GM23338 (cell line): ENCODE data around the gene CANT1. TPM values are rescaled to one million over a fixed set of nuclear protein-coding genes. Genes with fewer than 3 reads are reported as not detected.

Source experiments
- ATAC-seq: fragments of 200-7000 bp; cut with Tn5 transposase; 3 replicates; pipeline ENCODE4 v1.9.1; 2020
- DNase-seq: peaks from one replicate; pipeline ENCODE4 v3.0.0-alpha.2; 2015; ENCODE audit warnings: low spot score
- H2AFZ ChIP-seq: fragments of 200-600 bp; sonication (generic); 2 replicates; pipeline ENCODE4 v1.8.0; 2016; ENCODE audit warnings: antibody characterized with exemption, mild to moderate bottlenecking, moderate library complexity
- H3F3A ChIP-seq: fragments of 200-600 bp; sonication (generic); replicated peaks from 2 replicates; pipeline ENCODE4 v1.8.0; 2017; ENCODE audit warnings: antibody characterized with exemption, mixed run types, low read depth
- H3K27ac ChIP-seq: fragments of 200-600 bp; sonication (generic); 2 replicates; pipeline ENCODE4 v1.6.1; 2016; ENCODE audit warnings: low read depth
- H3K27me3 ChIP-seq: fragments of 200-600 bp; sonication (generic); 2 replicates; pipeline ENCODE4 v1.8.0; 2016; ENCODE audit warnings: mild to moderate bottlenecking, mixed run types, moderate library complexity; ENCODE audit not compliant: insufficient read depth
- H3K36me3 ChIP-seq: fragments of 200-600 bp; sonication (generic); 2 replicates; pipeline ENCODE4 v1.8.0; 2016; ENCODE audit warnings: mild to moderate bottlenecking; ENCODE audit not compliant: insufficient read depth
- H3K4me1 ChIP-seq: fragments of 200-600 bp; sonication (generic); 2 replicates; pipeline ENCODE4 v1.8.0; 2016; ENCODE audit warnings: mild to moderate bottlenecking, moderate library complexity; ENCODE audit not compliant: insufficient read depth
- H3K4me2 ChIP-seq: fragments of 200-600 bp; sonication (generic); 2 replicates; pipeline ENCODE4 v1.7.1; 2017; ENCODE audit warnings: mixed run types
- H3K4me3 ChIP-seq: fragments of 200-600 bp; sonication (generic); 2 replicates; pipeline ENCODE4 v1.6.1; 2016; ENCODE audit warnings: mixed run types
- H3K79me2 ChIP-seq: fragments of 200-600 bp; sonication (generic); replicated peaks from 2 replicates; pipeline ENCODE4 v1.8.0; 2017; ENCODE audit warnings: mild to moderate bottlenecking; ENCODE audit not compliant: insufficient read depth
- H3K9me2 ChIP-seq: fragments of 200-600 bp; sonication (generic); 2 replicates; pipeline ENCODE4 v1.8.0; 2017; ENCODE audit not compliant: insufficient read depth
- H4K20me1 ChIP-seq: fragments of 200-600 bp; sonication (generic); replicated peaks from 2 replicates; pipeline ENCODE4 v1.8.0; 2017; ENCODE audit warnings: mild to moderate bottlenecking; ENCODE audit not compliant: insufficient read depth
- H3K27ac Mint-ChIP-seq: 2 replicates; pipeline ENCODE4 v1.8.0; 2020; ENCODE audit warnings: inconsistent platforms, mild to moderate bottlenecking, moderate library complexity, mixed read lengths
- H3K27me3 Mint-ChIP-seq: 3 replicates; pipeline ENCODE4 v1.8.0; 2022; ENCODE audit warnings: low read depth, mild to moderate bottlenecking, moderate library complexity, mixed read lengths, inconsistent platforms; ENCODE audit not compliant: insufficient read depth, poor library complexity
- H3K36me3 Mint-ChIP-seq: 3 replicates; pipeline ENCODE4 v1.8.0; 2021; ENCODE audit warnings: low read depth, mild to moderate bottlenecking, inconsistent platforms, moderate library complexity, mixed read lengths
- H3K4me1 Mint-ChIP-seq: 3 replicates; pipeline ENCODE4 v1.8.0; 2020; ENCODE audit warnings: mild to moderate bottlenecking, inconsistent platforms, mixed read lengths
- H3K4me3 Mint-ChIP-seq: 3 replicates; pipeline ENCODE4 v1.8.0; 2021; ENCODE audit warnings: moderate library complexity, mild to moderate bottlenecking, inconsistent platforms, mixed read lengths
- H3K9me3 Mint-ChIP-seq: 3 replicates; pipeline ENCODE4 v1.8.0; 2020; ENCODE audit warnings: moderate library complexity, mild to moderate bottlenecking, inconsistent platforms, mixed read lengths
- CREB1 ChIP-seq: fragments of 250-450 bp; sonication (Bioruptor Pico); IDR thresholded peaks from 2 replicates; pipeline ENCODE4 v1.5.0; 2020; ENCODE audit warnings: low read depth, mild to moderate bottlenecking, moderate library complexity
- EZH2 ChIP-seq: fragments of 200-600 bp; sonication (generic); IDR thresholded peaks from one replicate; pipeline ENCODE4 v1.8.0; 2017; ENCODE audit warnings: antibody characterized with exemption, mild to moderate bottlenecking, low read depth; ENCODE audit not compliant: unreplicated experiment
- EZH2phosphoT487 ChIP-seq: fragments of 200-600 bp; sonication (generic); IDR thresholded peaks from one replicate; pipeline ENCODE4 v1.8.1; 2018; ENCODE audit warnings: antibody characterized with exemption; ENCODE audit not compliant: unreplicated experiment
- JUNB ChIP-seq: IDR thresholded peaks from one replicate; pipeline ENCODE4 v1.6.1; 2016; ENCODE audit warnings: antibody characterized with exemption; ENCODE audit not compliant: unreplicated experiment
- STAT1 ChIP-seq: IDR thresholded peaks from one replicate; pipeline ENCODE4 v1.6.1; 2016; ENCODE audit warnings: antibody characterized with exemption; ENCODE audit not compliant: unreplicated experiment
- ZNF114 ChIP-seq: fragments of 250-450 bp; sonication (Bioruptor Pico); IDR thresholded peaks from 2 replicates; pipeline ENCODE4 v1.5.0; 2020; ENCODE audit warnings: mild to moderate bottlenecking, moderate library complexity
- ZNF331 ChIP-seq: fragments of 250-450 bp; sonication (Bioruptor Pico); IDR thresholded peaks from 2 replicates; pipeline ENCODE4 v1.5.0; 2020; ENCODE audit warnings: low read depth, mild to moderate bottlenecking, moderate library complexity
- polyA plus RNA-seq: library from polyadenylated mRNA; unstranded; fragments of >200 nt; fragmentation: Nextera tagmentation; extraction: Ambion mirVana; gene quantifications from 2 replicates; pipeline ENCODE4 v1.2.1, GENCODE V29; 2016
- total RNA-seq: library from RNA; depleted of rRNA; stranded (reverse); fragments of >200 nt; shearing (Covaris generic); gene quantifications from 2 replicates; pipeline ENCODE4 v1.2.3, GENCODE V29; 2014
- TF ChIP-seq, protein P1 (sequence below): IDR thresholded peaks from 2 replicates; pipeline ENCODE4 v1.6.1; 2016; ENCODE audit warnings: antibody characterized with exemption
- TF ChIP-seq, protein P2 (sequence below): fragments of 250-450 bp; sonication (Bioruptor Pico); IDR thresholded peaks from 2 replicates; pipeline ENCODE4 v1.5.0; 2020; ENCODE audit warnings: mild to moderate bottlenecking, moderate library complexity
- TF ChIP-seq, protein P3 (sequence below), 2 experiments: fragments of 200-600 bp in 1 of 2; sonication (generic) in 1 of 2; conservative IDR thresholded peaks; 2 replicates each; pipeline versions ENCODE4 v1.5.1 to v1.6.1; 2016 to 2017; ENCODE audit warnings: antibody characterized with exemption in 2 of 2, low read depth in 2 of 2, mild to moderate bottlenecking in 2 of 2, moderate library complexity in 1 of 2
- TF ChIP-seq, protein P4 (sequence below): IDR thresholded peaks from one replicate; pipeline ENCODE4 v1.6.1; 2018; ENCODE audit warnings: antibody characterized with exemption; ENCODE audit not compliant: unreplicated experiment

CANT1 gene
- total and polyA plus RNA-seq, 2 experiments from 2014 or later, result 5.9 to 38.8 TPM

DNA sequence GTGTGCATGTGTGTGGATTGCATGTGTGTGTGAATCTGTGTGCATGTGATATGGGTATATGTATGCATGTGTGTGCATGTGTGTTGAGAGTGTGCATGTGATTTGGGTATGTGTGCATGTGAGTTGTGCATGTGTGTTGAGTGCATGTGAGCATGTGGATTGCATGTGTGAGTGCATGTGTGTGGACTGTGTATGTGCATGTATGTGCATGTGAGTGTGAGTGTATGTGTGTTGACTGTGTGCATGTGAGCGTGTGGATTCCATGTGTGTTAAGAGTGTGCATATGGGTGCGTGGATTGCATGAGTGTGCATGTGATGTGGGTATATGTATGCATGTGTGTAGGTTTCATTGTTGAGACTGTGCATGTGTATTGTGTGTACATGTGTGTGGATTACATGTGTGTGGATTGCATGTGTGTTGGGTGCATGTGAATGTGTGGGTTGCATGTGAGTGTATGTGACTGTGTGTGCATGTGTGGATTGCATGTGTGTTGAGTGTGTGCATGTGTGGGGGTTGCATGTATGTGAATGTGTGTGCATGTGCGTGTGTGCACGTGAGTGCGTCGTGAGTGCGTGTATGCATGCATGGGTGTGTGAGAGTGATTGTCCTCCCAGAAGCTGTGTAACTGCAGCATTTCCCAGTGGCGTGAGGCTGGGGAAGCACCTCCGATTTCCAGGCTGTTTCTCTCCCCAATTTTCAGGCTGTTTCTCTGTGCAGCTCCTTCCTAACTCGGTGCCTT, 33.8 kb upstream of the CANT1 start:
- Histone ChIP-seq H3K27ac (no peak overlapping the region), H3K36me3 (no peaks in the 10 kb centered on the region), H2AFZ (no peak overlapping the region), H3K4me2 (no peak overlapping the region), H3K4me3 (no peak overlapping the region), H3K9me2 (no peaks in the 10 kb centered on the region), H3K27me3 (no peaks in the 10 kb centered on the region), H3K4me1 (no peaks in the 10 kb centered on the region), H3K79me2 (no peaks in the 10 kb centered on the region), H4K20me1 (no peaks in the 10 kb centered on the region), H3F3A (peaks cover 9% of the 10 kb centered on the region)
- ATAC-seq (no peak), DNase-seq (no peak)
- no peak overlapping the region for H3K4me3 Mint-ChIP-seq
- peaks cover 12% of the 10 kb centered on the region for H3K27me3 Mint-ChIP-seq
- no peaks in the 10 kb centered on the region; the same call in 2 of the 3 replicates for H3K36me3 Mint-ChIP-seq
- no peak overlapping the region for H3K27ac Mint-ChIP-seq
- no peaks in the 10 kb centered on the region; the same call in 2 of the 3 replicates for H3K4me1 Mint-ChIP-seq
- TF ChIP-seq, protein P1, sequence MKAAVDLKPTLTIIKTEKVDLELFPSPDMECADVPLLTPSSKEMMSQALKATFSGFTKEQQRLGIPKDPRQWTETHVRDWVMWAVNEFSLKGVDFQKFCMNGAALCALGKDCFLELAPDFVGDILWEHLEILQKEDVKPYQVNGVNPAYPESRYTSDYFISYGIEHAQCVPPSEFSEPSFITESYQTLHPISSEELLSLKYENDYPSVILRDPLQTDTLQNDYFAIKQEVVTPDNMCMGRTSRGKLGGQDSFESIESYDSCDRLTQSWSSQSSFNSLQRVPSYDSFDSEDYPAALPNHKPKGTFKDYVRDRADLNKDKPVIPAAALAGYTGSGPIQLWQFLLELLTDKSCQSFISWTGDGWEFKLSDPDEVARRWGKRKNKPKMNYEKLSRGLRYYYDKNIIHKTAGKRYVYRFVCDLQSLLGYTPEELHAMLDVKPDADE, result no peak
- TF ChIP-seq, protein P2, sequence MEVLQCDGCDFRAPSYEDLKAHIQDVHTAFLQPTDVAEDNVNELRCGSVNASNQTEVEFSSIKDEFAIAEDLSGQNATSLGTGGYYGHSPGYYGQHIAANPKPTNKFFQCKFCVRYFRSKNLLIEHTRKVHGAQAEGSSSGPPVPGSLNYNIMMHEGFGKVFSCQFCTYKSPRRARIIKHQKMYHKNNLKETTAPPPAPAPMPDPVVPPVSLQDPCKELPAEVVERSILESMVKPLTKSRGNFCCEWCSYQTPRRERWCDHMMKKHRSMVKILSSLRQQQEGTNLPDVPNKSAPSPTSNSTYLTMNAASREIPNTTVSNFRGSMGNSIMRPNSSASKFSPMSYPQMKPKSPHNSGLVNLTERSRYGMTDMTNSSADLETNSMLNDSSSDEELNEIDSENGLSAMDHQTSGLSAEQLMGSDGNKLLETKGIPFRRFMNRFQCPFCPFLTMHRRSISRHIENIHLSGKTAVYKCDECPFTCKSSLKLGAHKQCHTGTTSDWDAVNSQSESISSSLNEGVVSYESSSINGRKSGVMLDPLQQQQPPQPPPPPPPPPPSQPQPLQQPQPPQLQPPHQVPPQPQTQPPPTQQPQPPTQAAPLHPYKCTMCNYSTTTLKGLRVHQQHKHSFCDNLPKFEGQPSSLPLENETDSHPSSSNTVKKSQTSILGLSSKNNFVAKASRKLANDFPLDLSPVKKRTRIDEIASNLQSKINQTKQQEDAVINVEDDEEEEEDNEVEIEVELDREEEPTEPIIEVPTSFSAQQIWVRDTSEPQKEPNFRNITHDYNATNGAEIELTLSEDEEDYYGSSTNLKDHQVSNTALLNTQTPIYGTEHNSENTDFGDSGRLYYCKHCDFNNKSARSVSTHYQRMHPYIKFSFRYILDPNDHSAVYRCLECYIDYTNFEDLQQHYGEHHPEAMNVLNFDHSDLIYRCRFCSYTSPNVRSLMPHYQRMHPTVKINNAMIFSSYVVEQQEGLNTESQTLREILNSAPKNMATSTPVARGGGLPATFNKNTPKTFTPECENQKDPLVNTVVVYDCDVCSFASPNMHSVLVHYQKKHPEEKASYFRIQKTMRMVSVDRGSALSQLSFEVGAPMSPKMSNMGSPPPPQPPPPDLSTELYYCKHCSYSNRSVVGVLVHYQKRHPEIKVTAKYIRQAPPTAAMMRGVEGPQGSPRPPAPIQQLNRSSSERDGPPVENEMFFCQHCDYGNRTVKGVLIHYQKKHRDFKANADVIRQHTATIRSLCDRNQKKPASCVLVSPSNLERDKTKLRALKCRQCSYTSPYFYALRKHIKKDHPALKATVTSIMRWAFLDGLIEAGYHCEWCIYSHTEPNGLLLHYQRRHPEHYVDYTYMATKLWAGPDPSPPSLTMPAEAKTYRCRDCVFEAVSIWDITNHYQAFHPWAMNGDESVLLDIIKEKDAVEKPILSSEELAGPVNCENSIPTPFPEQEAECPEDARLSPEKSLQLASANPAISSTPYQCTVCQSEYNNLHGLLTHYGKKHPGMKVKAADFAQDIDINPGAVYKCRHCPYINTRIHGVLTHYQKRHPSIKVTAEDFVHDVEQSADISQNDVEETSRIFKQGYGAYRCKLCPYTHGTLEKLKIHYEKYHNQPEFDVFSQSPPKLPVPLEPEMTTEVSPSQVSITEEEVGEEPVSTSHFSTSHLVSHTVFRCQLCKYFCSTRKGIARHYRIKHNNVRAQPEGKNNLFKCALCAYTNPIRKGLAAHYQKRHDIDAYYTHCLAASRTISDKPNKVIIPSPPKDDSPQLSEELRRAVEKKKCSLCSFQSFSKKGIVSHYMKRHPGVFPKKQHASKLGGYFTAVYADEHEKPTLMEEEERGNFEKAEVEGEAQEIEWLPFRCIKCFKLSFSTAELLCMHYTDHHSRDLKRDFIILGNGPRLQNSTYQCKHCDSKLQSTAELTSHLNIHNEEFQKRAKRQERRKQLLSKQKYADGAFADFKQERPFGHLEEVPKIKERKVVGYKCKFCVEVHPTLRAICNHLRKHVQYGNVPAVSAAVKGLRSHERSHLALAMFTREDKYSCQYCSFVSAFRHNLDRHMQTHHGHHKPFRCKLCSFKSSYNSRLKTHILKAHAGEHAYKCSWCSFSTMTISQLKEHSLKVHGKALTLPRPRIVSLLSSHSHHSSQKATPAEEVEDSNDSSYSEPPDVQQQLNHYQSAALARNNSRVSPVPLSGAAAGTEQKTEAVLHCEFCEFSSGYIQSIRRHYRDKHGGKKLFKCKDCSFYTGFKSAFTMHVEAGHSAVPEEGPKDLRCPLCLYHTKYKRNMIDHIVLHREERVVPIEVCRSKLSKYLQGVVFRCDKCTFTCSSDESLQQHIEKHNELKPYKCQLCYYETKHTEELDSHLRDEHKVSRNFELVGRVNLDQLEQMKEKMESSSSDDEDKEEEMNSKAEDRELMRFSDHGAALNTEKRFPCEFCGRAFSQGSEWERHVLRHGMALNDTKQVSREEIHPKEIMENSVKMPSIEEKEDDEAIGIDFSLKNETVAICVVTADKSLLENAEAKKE, result no peak
- TF ChIP-seq, protein P3, sequence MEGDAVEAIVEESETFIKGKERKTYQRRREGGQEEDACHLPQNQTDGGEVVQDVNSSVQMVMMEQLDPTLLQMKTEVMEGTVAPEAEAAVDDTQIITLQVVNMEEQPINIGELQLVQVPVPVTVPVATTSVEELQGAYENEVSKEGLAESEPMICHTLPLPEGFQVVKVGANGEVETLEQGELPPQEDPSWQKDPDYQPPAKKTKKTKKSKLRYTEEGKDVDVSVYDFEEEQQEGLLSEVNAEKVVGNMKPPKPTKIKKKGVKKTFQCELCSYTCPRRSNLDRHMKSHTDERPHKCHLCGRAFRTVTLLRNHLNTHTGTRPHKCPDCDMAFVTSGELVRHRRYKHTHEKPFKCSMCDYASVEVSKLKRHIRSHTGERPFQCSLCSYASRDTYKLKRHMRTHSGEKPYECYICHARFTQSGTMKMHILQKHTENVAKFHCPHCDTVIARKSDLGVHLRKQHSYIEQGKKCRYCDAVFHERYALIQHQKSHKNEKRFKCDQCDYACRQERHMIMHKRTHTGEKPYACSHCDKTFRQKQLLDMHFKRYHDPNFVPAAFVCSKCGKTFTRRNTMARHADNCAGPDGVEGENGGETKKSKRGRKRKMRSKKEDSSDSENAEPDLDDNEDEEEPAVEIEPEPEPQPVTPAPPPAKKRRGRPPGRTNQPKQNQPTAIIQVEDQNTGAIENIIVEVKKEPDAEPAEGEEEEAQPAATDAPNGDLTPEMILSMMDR (conservative IDR thresholded peaks at IDR 0.05; ENCODE audit: low read depth in 2 of 2), result no peak
- TF ChIP-seq ZNF114 (CRISPR knock-in tag), result no peak
- no peak for TF ChIP-seq STAT1
- TF ChIP-seq EZH2phosphoT487, result no peak
- TF ChIP-seq EZH2, result no peak
- TF ChIP-seq JUNB, result no peak
- no peak for TF ChIP-seq ZNF331
- no peak for TF ChIP-seq CREB1 (CRISPR knock-in tag)
- TF ChIP-seq, protein P4, sequence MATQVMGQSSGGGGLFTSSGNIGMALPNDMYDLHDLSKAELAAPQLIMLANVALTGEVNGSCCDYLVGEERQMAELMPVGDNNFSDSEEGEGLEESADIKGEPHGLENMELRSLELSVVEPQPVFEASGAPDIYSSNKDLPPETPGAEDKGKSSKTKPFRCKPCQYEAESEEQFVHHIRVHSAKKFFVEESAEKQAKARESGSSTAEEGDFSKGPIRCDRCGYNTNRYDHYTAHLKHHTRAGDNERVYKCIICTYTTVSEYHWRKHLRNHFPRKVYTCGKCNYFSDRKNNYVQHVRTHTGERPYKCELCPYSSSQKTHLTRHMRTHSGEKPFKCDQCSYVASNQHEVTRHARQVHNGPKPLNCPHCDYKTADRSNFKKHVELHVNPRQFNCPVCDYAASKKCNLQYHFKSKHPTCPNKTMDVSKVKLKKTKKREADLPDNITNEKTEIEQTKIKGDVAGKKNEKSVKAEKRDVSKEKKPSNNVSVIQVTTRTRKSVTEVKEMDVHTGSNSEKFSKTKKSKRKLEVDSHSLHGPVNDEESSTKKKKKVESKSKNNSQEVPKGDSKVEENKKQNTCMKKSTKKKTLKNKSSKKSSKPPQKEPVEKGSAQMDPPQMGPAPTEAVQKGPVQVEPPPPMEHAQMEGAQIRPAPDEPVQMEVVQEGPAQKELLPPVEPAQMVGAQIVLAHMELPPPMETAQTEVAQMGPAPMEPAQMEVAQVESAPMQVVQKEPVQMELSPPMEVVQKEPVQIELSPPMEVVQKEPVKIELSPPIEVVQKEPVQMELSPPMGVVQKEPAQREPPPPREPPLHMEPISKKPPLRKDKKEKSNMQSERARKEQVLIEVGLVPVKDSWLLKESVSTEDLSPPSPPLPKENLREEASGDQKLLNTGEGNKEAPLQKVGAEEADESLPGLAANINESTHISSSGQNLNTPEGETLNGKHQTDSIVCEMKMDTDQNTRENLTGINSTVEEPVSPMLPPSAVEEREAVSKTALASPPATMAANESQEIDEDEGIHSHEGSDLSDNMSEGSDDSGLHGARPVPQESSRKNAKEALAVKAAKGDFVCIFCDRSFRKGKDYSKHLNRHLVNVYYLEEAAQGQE, result no peak
- peaks cover 5% of the 10 kb centered on the region; the same call in 1 of the 3 replicates for H3K9me3 Mint-ChIP-seq
